H1 (cell line): ENCODE results near the gene LPP. TPM values are rescaled to one million over a fixed set of nuclear protein-coding genes. Genes with fewer than 3 reads are reported as not detected.

ENCODE experiments used
- CTCF ChIA-PET: fragments of 300-600 bp; sonication (Branson Sonifier 250); formaldehyde crosslinking; loops from one replicate; lab custom pipeline; 2021; ENCODE audit not compliant: partially characterized antibody; lab: Charles Lee
- POLR2A ChIA-PET: fragments of 300-600 bp; sonication (Branson Sonifier 250); formaldehyde crosslinking; loops from one replicate; lab custom pipeline; 2021; ENCODE audit warnings: inconsistent platforms; ENCODE audit not compliant: partially characterized antibody; lab: Charles Lee
- DNase-seq, 2 experiments: peaks; one replicate each; pipeline versions ENCODE4 v3.0.0 to v3.0.0-alpha.2; 2010 to 2022; ENCODE audit warnings: low spot score in 2 of 2, low read depth in 1 of 2, mixed read lengths in 1 of 2
- FAIRE-seq: peaks from 2 replicates; lab custom pipeline; 2011; peaks lifted over from hg19 to GRCh38; lab: Jason Lieb, UNC
- H2AFZ ChIP-seq: 2 replicates; pipeline ENCODE4 v1.8.1; 2012; ENCODE audit warnings: low read length, inconsistent platforms
- H2AK5ac ChIP-seq: 2 replicates; pipeline ENCODE4 v1.6.1; 2013; ENCODE audit warnings: low read depth, low read length
- H2BK120ac ChIP-seq: replicated peaks from 2 replicates; pipeline ENCODE3; 2013; ENCODE audit warnings: low read depth, low read length, inconsistent platforms
- H2BK12ac ChIP-seq: 2 replicates; pipeline ENCODE4 v1.6.1; 2013; ENCODE audit warnings: low read depth, low read length
- H2BK15ac ChIP-seq: 2 replicates; pipeline ENCODE4 v1.6.1; 2013; ENCODE audit warnings: low read length
- H2BK20ac ChIP-seq: 2 replicates; pipeline ENCODE4 v1.6.1; 2013; ENCODE audit warnings: low read length
- H2BK5ac ChIP-seq: 2 replicates; pipeline ENCODE4 v1.6.1; 2013; ENCODE audit warnings: low read depth, low read length
- H3K14ac ChIP-seq: 2 replicates; pipeline ENCODE4 v1.6.1; 2013; ENCODE audit warnings: inconsistent platforms; ENCODE audit not compliant: insufficient read length
- H3K18ac ChIP-seq: 2 replicates; pipeline ENCODE4 v1.6.1; 2013; ENCODE audit warnings: low read length; ENCODE audit errors: extremely low read depth
- H3K23ac ChIP-seq: 2 replicates; pipeline ENCODE4 v1.6.1; 2013; ENCODE audit warnings: inconsistent platforms; ENCODE audit not compliant: insufficient read length
- H3K23me2 ChIP-seq: 2 replicates; pipeline ENCODE4 v1.6.1; 2013; ENCODE audit warnings: low read depth, low read length
- H3K27ac ChIP-seq: 2 replicates; pipeline ENCODE4 v1.6.1; 2011; ENCODE audit warnings: low read depth, low read length, inconsistent platforms
- H3K27me3 ChIP-seq, 4 experiments: replicated peaks in 1 of 4; 1 replicate in 1 of 4; 2 replicates in 3 of 4; pipeline versions ENCODE4 v1.6.1 to v1.8.1; 2011 to 2013; ENCODE audit warnings: low read length in 3 of 4, mild to moderate bottlenecking in 3 of 4, inconsistent platforms in 2 of 4, mixed read lengths in 2 of 4, moderate library complexity in 1 of 4; ENCODE audit not compliant: control insufficient read depth in 3 of 4, insufficient read depth in 3 of 4; ENCODE audit errors: extremely low read depth in 1 of 4
- H3K36me3 ChIP-seq, 4 experiments: 2 replicates each; pipeline versions ENCODE4 v1.6.1 to v1.8.1; 2011 to 2013; ENCODE audit warnings: mild to moderate bottlenecking in 4 of 4, low read length in 3 of 4, moderate library complexity in 2 of 4, control low read depth in 1 of 4, inconsistent platforms in 1 of 4; ENCODE audit not compliant: insufficient read depth in 4 of 4, control insufficient read depth in 2 of 4
- H3K4ac ChIP-seq: replicated peaks from 2 replicates; pipeline ENCODE3; 2013; ENCODE audit warnings: low read length, low read depth, mixed read lengths, inconsistent platforms; ENCODE audit not compliant: insufficient read length
- H3K4me1 ChIP-seq, 4 experiments: replicated peaks in 1 of 4; 1 replicate in 1 of 4; 2 replicates in 3 of 4; pipeline versions ENCODE4 v1.6.1 to v1.8.1; 2011 to 2013; ENCODE audit warnings: low read length in 3 of 4, inconsistent platforms in 2 of 4, mixed read lengths in 1 of 4; ENCODE audit not compliant: insufficient read depth in 4 of 4, control insufficient read depth in 3 of 4
- H3K4me2 ChIP-seq, 2 experiments: 2 replicates each; pipeline versions ENCODE4 v1.6.1 to v1.8.1; 2011 to 2013; ENCODE audit warnings: low read depth in 2 of 2, low read length in 2 of 2, control low read depth in 1 of 2, inconsistent platforms in 1 of 2, mild to moderate bottlenecking in 1 of 2; ENCODE audit not compliant: insufficient read depth in 1 of 2
- H3K4me3 ChIP-seq, 4 experiments: fragments of 200-600, 300-600 bp in 1 of 4; sonication (generic), shearing (Covaris generic), sonication (Bioruptor Twin) in 1 of 4; 2 replicates each; pipeline versions ENCODE4 v1.5.1 to v1.8.1; 2011 to 2016; ENCODE audit warnings: low read length in 4 of 4, low read depth in 3 of 4, control low read depth in 2 of 4, inconsistent platforms in 2 of 4, mild to moderate bottlenecking in 2 of 4, mixed read lengths in 1 of 4, moderate library complexity in 1 of 4; ENCODE audit not compliant: insufficient read depth in 2 of 4; ENCODE audit errors: extremely low read depth in 1 of 4
- H3K56ac ChIP-seq: replicated peaks from 2 replicates; pipeline ENCODE3; 2013; ENCODE audit warnings: low read depth, mild to moderate bottlenecking, mixed read lengths, low read length, inconsistent platforms; ENCODE audit not compliant: insufficient read length
- H3K79me1 ChIP-seq: 2 replicates; pipeline ENCODE4 v1.6.1; 2013; ENCODE audit warnings: low read depth, low read length, control low read depth
- H3K79me2 ChIP-seq, 2 experiments: 2 replicates each; pipeline versions ENCODE4 v1.6.1 to v1.8.1; 2012 to 2013; ENCODE audit warnings: low read length in 2 of 2, mild to moderate bottlenecking in 2 of 2, inconsistent platforms in 1 of 2; ENCODE audit not compliant: insufficient read depth in 2 of 2, control insufficient read depth in 1 of 2
- H3K9ac ChIP-seq, 4 experiments: replicated peaks in 1 of 4; 1 replicate in 1 of 4; 2 replicates in 3 of 4; pipeline versions ENCODE4 v1.6.1 to v1.8.1; 2011 to 2013; ENCODE audit warnings: low read depth in 3 of 4, low read length in 3 of 4, control low read depth in 2 of 4, mild to moderate bottlenecking in 2 of 4, moderate library complexity in 2 of 4, inconsistent platforms in 1 of 4; ENCODE audit errors: extremely low read depth in 1 of 4
- H3K9me3 ChIP-seq, 2 experiments: 2 replicates each; pipeline versions ENCODE4 v1.6.1 to v1.8.1; 2012 to 2013; ENCODE audit warnings: mild to moderate bottlenecking in 2 of 2, moderate library complexity in 2 of 2, control low read depth in 1 of 2, inconsistent platforms in 1 of 2, low read depth in 1 of 2, low read length in 1 of 2, mixed read lengths in 1 of 2; ENCODE audit not compliant: insufficient read depth in 2 of 2
- H4K20me1 ChIP-seq, 2 experiments: replicated peaks in 1 of 2; 2 replicates each; pipeline versions ENCODE3 to v1.8.1; 2011 to 2013; ENCODE audit warnings: inconsistent platforms in 2 of 2, low read length in 2 of 2, mild to moderate bottlenecking in 1 of 2; ENCODE audit not compliant: insufficient read depth in 2 of 2, control insufficient read depth in 1 of 2
- H4K5ac ChIP-seq: 2 replicates; pipeline ENCODE4 v1.6.1; 2013; ENCODE audit warnings: low read length, low read depth, mixed read lengths, inconsistent platforms; ENCODE audit not compliant: insufficient read length
- H4K8ac ChIP-seq: 2 replicates; pipeline ENCODE4 v1.8.0; 2013; ENCODE audit warnings: mild to moderate bottlenecking, moderate library complexity, low read length, inconsistent platforms; ENCODE audit not compliant: insufficient read depth; ENCODE audit errors: extremely low read depth
- H4K91ac ChIP-seq: replicated peaks from 2 replicates; pipeline ENCODE3; 2013; ENCODE audit warnings: low read length, mixed read lengths, inconsistent platforms; ENCODE audit not compliant: insufficient read length
- ASH2L ChIP-seq: fragments of 200-600, 300-600 bp; sonication (generic); IDR thresholded peaks from one replicate; pipeline ENCODE4 v1.7.1; 2017; ENCODE audit warnings: low read length
- CTBP2 ChIP-seq: IDR thresholded peaks from 2 replicates; pipeline ENCODE4 v1.7.0; 2011; ENCODE audit warnings: borderline replicate concordance, mild to moderate bottlenecking, moderate library complexity, mixed read lengths, low read length; ENCODE audit not compliant: insufficient read depth, insufficient read length
- NRF1 ChIP-seq: IDR thresholded peaks from 2 replicates; pipeline ENCODE4 v1.6.1; 2011; ENCODE audit warnings: mild to moderate bottlenecking, low read depth, low read length, improper control_type of control experiment
- WGBS, 2 experiments: shearing (Covaris generic) in 1 of 2; methylation state at CpG; one replicate each; pipeline versions ENCODE4 v1.1.6 to v1.1.7; 2013 to 2015; ENCODE audit warnings: low lambda C conversion rate in 2 of 2, mixed read lengths in 2 of 2, inconsistent platforms in 1 of 2, low coverage in 1 of 2, missing lambda C conversion rate in 1 of 2; ENCODE audit not compliant: insufficient replicate concordance in 2 of 2, insufficient coverage in 1 of 2, insufficient read length in 1 of 2; ENCODE audit errors: extremely low coverage in 1 of 2, missing lambda C conversion rate in 1 of 2; 5-methylcytosine and 5-hydroxymethylcytosine counted together
- polyA plus RNA-seq, 7 experiments: library from polyadenylated mRNA; depleted of rRNA in 3 of 7; stranded (reverse) in 5 of 7; unstranded in 2 of 7; fragments of >200 nt in 5 of 7; fragments of 200-250 nt in 2 of 7; gene quantifications; 1 replicate in 5 of 7; 2 replicates in 1 of 7; 4 replicates in 1 of 7; pipeline versions ENCODE4 v1.2.1 to v1.2.3, GENCODE V29; 2011 to 2013; ENCODE audit warnings: missing spikeins in 2 of 7, mixed read lengths in 2 of 7
- total RNA-seq: library from RNA; stranded (reverse); fragmentation: NEBNext Ultra II Directional; extraction: Animal tissue kit (Norgen Biotek cat#: 25700); gene quantifications from 2 replicates; pipeline ENCODE4 v1.2.1, GENCODE V29; 2021
- TF ChIP-seq, protein P1 (sequence below): IDR thresholded peaks from 2 replicates; pipeline ENCODE4 v1.6.1; 2012; ENCODE audit warnings: low read length, inconsistent platforms

The LPP gene
- total and polyA plus RNA-seq, 2 of the 8 experiments (the other 6 are each of a cell fraction or from before 2014, with no cell fraction given), result 10.0 to 53.3 TPM

GRCh38 chr3:188434594-188434993 is 280.6 kb downstream of the LPP start:
- no peak overlapping the region for H3K4me2 ChIP-seq
- H3K9me3 ChIP-seq, result no peaks in the 10 kb centered on the region
- H3K4me1 ChIP-seq, result no peaks in the 10 kb centered on the region; a peak in 1 of 7 replicates
- H3K36me3 ChIP-seq, result no peaks in the 10 kb centered on the region
- no peak overlapping the region for H2BK5ac ChIP-seq
- no peaks in the 10 kb centered on the region for H3K79me2 ChIP-seq
- no peaks in the 10 kb centered on the region for H4K20me1 ChIP-seq
- no peak overlapping the region for H2BK15ac ChIP-seq
- no peak overlapping the region for H3K23ac ChIP-seq
- H4K5ac ChIP-seq, result no peak overlapping the region
- H2BK12ac ChIP-seq, result no peak overlapping the region
- H2BK120ac ChIP-seq, result no peak overlapping the region
- no peaks in the 10 kb centered on the region for H3K23me2 ChIP-seq
- CTCF ChIA-PET, result no interaction called here
- POLR2A ChIA-PET, result no interaction called here
- no peak for FAIRE-seq
- no peak overlapping the region for H3K27ac ChIP-seq
- H2AK5ac ChIP-seq, result no peak overlapping the region
- WGBS, 2 experiments, result 98% methylated on average over 3 of the region's 3 CpGs; no CpG with 5 or more reads in 1 of the 2 experiments
- H2AFZ ChIP-seq, result no peak overlapping the region
- H3K27me3 ChIP-seq, result no peaks in the 10 kb centered on the region
- TF ChIP-seq NRF1, result no peak
- TF ChIP-seq ASH2L, result no peak
- TF ChIP-seq CTBP2, result no peak
- TF ChIP-seq, protein P1, sequence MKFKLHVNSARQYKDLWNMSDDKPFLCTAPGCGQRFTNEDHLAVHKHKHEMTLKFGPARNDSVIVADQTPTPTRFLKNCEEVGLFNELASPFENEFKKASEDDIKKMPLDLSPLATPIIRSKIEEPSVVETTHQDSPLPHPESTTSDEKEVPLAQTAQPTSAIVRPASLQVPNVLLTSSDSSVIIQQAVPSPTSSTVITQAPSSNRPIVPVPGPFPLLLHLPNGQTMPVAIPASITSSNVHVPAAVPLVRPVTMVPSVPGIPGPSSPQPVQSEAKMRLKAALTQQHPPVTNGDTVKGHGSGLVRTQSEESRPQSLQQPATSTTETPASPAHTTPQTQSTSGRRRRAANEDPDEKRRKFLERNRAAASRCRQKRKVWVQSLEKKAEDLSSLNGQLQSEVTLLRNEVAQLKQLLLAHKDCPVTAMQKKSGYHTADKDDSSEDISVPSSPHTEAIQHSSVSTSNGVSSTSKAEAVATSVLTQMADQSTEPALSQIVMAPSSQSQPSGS, result no peak
- no peak overlapping the region for H3K4ac ChIP-seq
- no peak overlapping the region for H4K8ac ChIP-seq
- H4K91ac ChIP-seq, result no peak overlapping the region
- no peaks in the 10 kb centered on the region for H3K79me1 ChIP-seq
- H3K56ac ChIP-seq, result no peak overlapping the region
- H2BK20ac ChIP-seq, result no peak overlapping the region
- H3K14ac ChIP-seq, result no peak overlapping the region
- no peak overlapping the region for H3K9ac ChIP-seq
- no peak overlapping the region for H3K4me3 ChIP-seq
- DNase-seq, result no peak
- no peak overlapping the region for H3K18ac ChIP-seq
